NCI-H146 treated with DMSO at 0.1 percent for 48 hours (cell line): ENCODE measurements around the gene GID8.
"Not testable (repeated sequence)": the region's sequence is repeated elsewhere in the genome, so short reads cannot be mapped to it uniquely, and the experiment has no call there.

Experiments
- DNase-seq: peaks from one replicate; lab custom pipeline; 2025; ENCODE audit not compliant: unreplicated experiment; lab: John Stamatoyannopoulos, UW

Gene GID8

GRCh38 chr20:62921119-62921687 lies 16.7 kb upstream of the GID8 start:
- peak; percentile 5 for DNase-seq

GRCh38 chr20:62922451-62922921 lies 15.5 kb upstream of the GID8 start:
- DNase-seq = no peak

- not testable (repeated sequence) for DNase-seq
Observed at GRCh38 chr20:62923059-62923668, 14.8 kb upstream of the GID8 start.

GRCh38 chr20:62923669-62924441 lies 14.1 kb upstream of the GID8 start:
- DNase-seq = no peak

GRCh38 chr20:62924442-62925075 lies 13.4 kb upstream of the GID8 start:
- DNase-seq = peak; percentile 32

- DNase-seq = no peak
Observed at GRCh38 chr20:62925076-62925419, 12.9 kb upstream of the GID8 start.

GRCh38 chr20:62925420-62926228 lies 12.3 kb upstream of the GID8 start:
- DNase-seq = peak; percentile 38

- DNase-seq = peak; percentile 85
Observed at GRCh38 chr20:62926229-62927127, 11.5 kb upstream of the GID8 start, which contains the start of gene DIDO1. TSS of gene DIDO1 (minus strand) at chr20:62926505.

GRCh38 chr20:62927128-62927705 lies 10.7 kb upstream of the GID8 start:
- DNase-seq = no peak

GRCh38 chr20:62928246-62928939 lies 9.6 kb upstream of the GID8 start:
- DNase-seq = no peak

- DNase-seq = no peak
Observed at GRCh38 chr20:62929051-62929538, 8.9 kb upstream of the GID8 start.

GRCh38 chr20:62931464-62931863 lies 6.5 kb upstream of the GID8 start:
- no peak for DNase-seq

- no peak for DNase-seq
Observed at GRCh38 chr20:62933966-62934365, 4.0 kb upstream of the GID8 start.

GRCh38 chr20:62935204-62935967 lies 2.6 kb upstream of the GID8 start:
- no peak for DNase-seq

GRCh38 chr20:62935968-62936585 lies 1.9 kb upstream of the GID8 start:
- no peak for DNase-seq

GRCh38 chr20:62937268-62938104 lies 461 bp upstream of the GID8 start:
- DNase-seq = peak; percentile 93

- DNase-seq = no peak
Observed at GRCh38 chr20:62940875-62941274, 2.9 kb downstream of the GID8 start.
